T1000 (cell line): Measurements from ENCODE around the gene NBEA.
"Not testable (repeated sequence)": the region's sequence is repeated elsewhere in the genome, so short reads cannot be mapped to it uniquely, and the experiment has no call there.

ENCODE experiments used
- DNase-seq: peaks from one replicate; lab custom pipeline; 2025; ENCODE audit warnings: mixed read lengths; lab: John Stamatoyannopoulos, UW

Gene NBEA

GRCh38 chr13:35664747-35665146, 722.7 kb downstream of the NBEA start:
- no peak for DNase-seq

GRCh38 chr13:35669321-35669720, 727.3 kb downstream of the NBEA start:
- no peak for DNase-seq

- no peak for DNase-seq
Measured at GRCh38 chr13:35672611-35673010, 730.5 kb downstream of the NBEA start.

GRCh38 chr13:35675651-35676050, 733.6 kb downstream of the NBEA start:
- no peak for DNase-seq

- DNase-seq, result not testable (repeated sequence)
Measured at GRCh38 chr13:35677863-35678262, 735.8 kb downstream of the NBEA start.

- DNase-seq, result no peak
Measured at GRCh38 chr13:35681685-35682084, 739.6 kb downstream of the NBEA start.

GRCh38 chr13:35684432-35684831, 742.4 kb downstream of the NBEA start:
- DNase-seq, result no peak

GRCh38 chr13:35687336-35687735, 745.3 kb downstream of the NBEA start:
- DNase-seq, result no peak

GRCh38 chr13:35690581-35691207, 748.6 kb downstream of the NBEA start:
- DNase-seq, result no peak

- DNase-seq, result no peak
Measured at GRCh38 chr13:35693134-35693784, 751.2 kb downstream of the NBEA start.

GRCh38 chr13:35694031-35694430, 752.0 kb downstream of the NBEA start:
- DNase-seq, result no peak

- no peak for DNase-seq
Measured at GRCh38 chr13:35694549-35695447, 752.7 kb downstream of the NBEA start.

- no peak for DNase-seq
Measured at GRCh38 chr13:35695448-35695770, 753.3 kb downstream of the NBEA start.

- no peak for DNase-seq
Measured at GRCh38 chr13:35697186-35697730, 755.2 kb downstream of the NBEA start.

GRCh38 chr13:35698911-35699576, 757.0 kb downstream of the NBEA start:
- DNase-seq, result no peak

GRCh38 chr13:35699825-35700510, 757.9 kb downstream of the NBEA start:
- DNase-seq, result no peak

GRCh38 chr13:35700671-35701070, 758.6 kb downstream of the NBEA start:
- DNase-seq, result no peak

- DNase-seq, result no peak
Measured at GRCh38 chr13:35702316-35702715, 760.2 kb downstream of the NBEA start.

- no peak for DNase-seq
Measured at GRCh38 chr13:35703061-35703460, 761.0 kb downstream of the NBEA start.

- DNase-seq, result no peak
Measured at GRCh38 chr13:35704331-35704730, 762.3 kb downstream of the NBEA start.

- DNase-seq, result no peak
Measured at GRCh38 chr13:35706281-35706680, 764.2 kb downstream of the NBEA start.

- no peak for DNase-seq
Measured at GRCh38 chr13:35706721-35707120, 764.7 kb downstream of the NBEA start.
